Measurements from ENCODE around the gene POLR2E. TPM values are rescaled to one million over a fixed set of nuclear protein-coding genes. Genes with fewer than 3 reads are reported as not detected.

POLR2E gene
- total RNA-seq, 1 donor from 2014 or later, result 72.1 TPM

GRCh38 chr19:1066748-1067340, 28.3 kb downstream of the POLR2E start, which contains the start of gene ARHGAP45:
TSS of gene ARHGAP45 (plus strand) at chr19:1067167. CDS start at chr19:1067406, 239 bp downstream.
- no peak for TF ChIP-seq CTCF (IDR thresholded peaks at IDR 0.05)
- Histone ChIP-seq H3K36me3 (no peaks in the 10 kb centered on the region), H3K27me3 (peaks cover 21% of the 10 kb centered on the region), H3K9me3 (no peaks in the 10 kb centered on the region), H3K27ac (peak within 1 kb of the TSS; percentile 14 to 37), H3K4me3 (peak within 1 kb of the TSS; percentile 55 to 56), H3K4me1 (peaks cover 8 to 24% of the 10 kb centered on the region in 2 donors)
- intact Hi-C loops (cut with DNase I), result no loop called here
- no peak for DNase-seq (ENCODE audit: low spot score in 2 of 2)

DNA sequence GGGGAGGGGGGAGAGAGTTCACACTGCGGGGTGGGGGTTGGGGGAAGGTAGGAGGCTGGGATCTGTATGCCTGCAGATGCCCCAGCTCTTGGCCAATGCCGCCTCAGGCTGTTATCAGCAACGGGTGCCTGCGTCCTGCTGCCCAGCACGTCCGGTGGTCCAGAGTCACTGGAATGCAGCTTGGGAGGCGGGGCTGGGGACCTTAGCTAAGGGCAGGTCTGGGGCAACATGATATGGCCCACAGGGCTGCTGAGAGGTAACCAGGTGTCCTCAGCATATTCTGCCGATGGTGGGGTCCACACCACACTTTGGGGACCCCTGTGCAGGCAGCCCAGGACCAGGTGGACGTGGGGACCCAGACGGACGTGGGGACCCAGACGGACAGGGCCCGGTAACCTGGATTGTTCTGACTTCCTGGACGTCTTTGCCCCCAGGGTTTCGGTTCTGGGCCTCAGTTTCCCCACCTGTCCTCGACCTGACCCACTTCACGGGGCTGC, 28.9 kb downstream of the POLR2E start:
- H3K27me3 ChIP-seq, result peaks cover 21% of the 10 kb centered on the region
- intact Hi-C loops (cut with DNase I), result no loop called here
- no peaks in the 10 kb centered on the region for H3K36me3 ChIP-seq
- no peak overlapping the region for H3K27ac ChIP-seq
- no peak for DNase-seq (ENCODE audit: low spot score in 2 of 2)
- H3K4me1 ChIP-seq, result peaks cover 8 to 24% of the 10 kb centered on the region in 2 donors
- H3K4me3 ChIP-seq, result peak overlapping the region; percentile 55 to 56
- no peaks in the 10 kb centered on the region for H3K9me3 ChIP-seq
- TF ChIP-seq CTCF (IDR thresholded peaks at IDR 0.05), result no peak

GRCh38 chr19:1065606-1066109, 29.5 kb downstream of the POLR2E start:
- intact Hi-C loops (cut with DNase I), result no loop called here
- no peaks in the 10 kb centered on the region for H3K36me3 ChIP-seq
- peaks cover 21% of the 10 kb centered on the region for H3K27me3 ChIP-seq
- no peak overlapping the region for H3K27ac ChIP-seq
- H3K9me3 ChIP-seq, result no peaks in the 10 kb centered on the region
- DNase-seq (ENCODE audit: low spot score in 2 of 2), result no peak
- H3K4me3 ChIP-seq, result no peak overlapping the region
- no peak for TF ChIP-seq CTCF (IDR thresholded peaks at IDR 0.05)
- H3K4me1 ChIP-seq, result peaks cover 8 to 22% of the 10 kb centered on the region in 2 donors

GRCh38 chr19:1064661-1065605, 30.2 kb downstream of the POLR2E start:
- Histone ChIP-seq H3K4me1 (peaks cover 8 to 20% of the 10 kb centered on the region in 2 donors), H3K36me3 (no peaks in the 10 kb centered on the region), H3K4me3 (no peak overlapping the region), H3K9me3 (no peaks in the 10 kb centered on the region), H3K27ac (no peak overlapping the region), H3K27me3 (peaks cover 19% of the 10 kb centered on the region)
- peak; percentile 84 to 90 (median 87) for TF ChIP-seq CTCF (IDR thresholded peaks at IDR 0.05)
- intact Hi-C loops (cut with DNase I), result no loop called here
- peak in 1 of 2 donors; percentile 81 for DNase-seq (ENCODE audit: low spot score in 2 of 2)

GRCh38 chr19:1063909-1064660, 31.1 kb downstream of the POLR2E start:
- intact Hi-C loops (cut with DNase I), result no loop called here
- Histone ChIP-seq H3K27ac (no peak overlapping the region), H3K4me1 (peaks cover 8 to 20% of the 10 kb centered on the region in 2 donors), H3K27me3 (peaks cover 17% of the 10 kb centered on the region), H3K36me3 (no peaks in the 10 kb centered on the region), H3K4me3 (no peak overlapping the region), H3K9me3 (peaks cover 0 to 4% of the 10 kb centered on the region in 2 donors)
- DNase-seq (ENCODE audit: low spot score in 2 of 2), result no peak
- TF ChIP-seq CTCF (IDR thresholded peaks at IDR 0.05), result no peak

Data from ascending aorta (tissue), 2 donors.